HEK293 (cell line): ENCODE data around the gene PIK3C2G.

Experiments
- ZNF843 ChIP-seq: fragments of 450-650 bp; formaldehyde crosslinking; IDR thresholded peaks from 2 replicates; pipeline ENCODE4 v1.5.1; 2016; ENCODE audit warnings: missing biosample characterization, missing genetic modification characterization
- ZSCAN30 ChIP-seq: fragments of 450-650 bp; IDR thresholded peaks from 2 replicates; pipeline ENCODE4 v1.5.1; 2018; ENCODE audit warnings: missing biosample characterization, mild to moderate bottlenecking, missing genetic modification characterization, moderate library complexity
- TF ChIP-seq, protein P1 (sequence below): fragments of 450-650 bp; formaldehyde crosslinking; IDR thresholded peaks from 2 replicates; pipeline ENCODE4 v1.5.1; 2016; ENCODE audit warnings: missing biosample characterization, missing genetic modification characterization

GRCh38 chr12:18415227-18415626 is 153.9 kb downstream of the PIK3C2G start:
- TF ChIP-seq, protein P1, sequence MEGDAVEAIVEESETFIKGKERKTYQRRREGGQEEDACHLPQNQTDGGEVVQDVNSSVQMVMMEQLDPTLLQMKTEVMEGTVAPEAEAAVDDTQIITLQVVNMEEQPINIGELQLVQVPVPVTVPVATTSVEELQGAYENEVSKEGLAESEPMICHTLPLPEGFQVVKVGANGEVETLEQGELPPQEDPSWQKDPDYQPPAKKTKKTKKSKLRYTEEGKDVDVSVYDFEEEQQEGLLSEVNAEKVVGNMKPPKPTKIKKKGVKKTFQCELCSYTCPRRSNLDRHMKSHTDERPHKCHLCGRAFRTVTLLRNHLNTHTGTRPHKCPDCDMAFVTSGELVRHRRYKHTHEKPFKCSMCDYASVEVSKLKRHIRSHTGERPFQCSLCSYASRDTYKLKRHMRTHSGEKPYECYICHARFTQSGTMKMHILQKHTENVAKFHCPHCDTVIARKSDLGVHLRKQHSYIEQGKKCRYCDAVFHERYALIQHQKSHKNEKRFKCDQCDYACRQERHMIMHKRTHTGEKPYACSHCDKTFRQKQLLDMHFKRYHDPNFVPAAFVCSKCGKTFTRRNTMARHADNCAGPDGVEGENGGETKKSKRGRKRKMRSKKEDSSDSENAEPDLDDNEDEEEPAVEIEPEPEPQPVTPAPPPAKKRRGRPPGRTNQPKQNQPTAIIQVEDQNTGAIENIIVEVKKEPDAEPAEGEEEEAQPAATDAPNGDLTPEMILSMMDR (tag by site-specific recombination): no peak
- TF ChIP-seq ZNF843 (tag by site-specific recombination): no peak
- TF ChIP-seq ZSCAN30 (tag by site-specific recombination): no peak
